22Rv1 (cell line): Measurements from ENCODE around the gene ADIPOQ.

Experiments
- ZFX ChIP-seq: fragments of 450-650 bp; IDR thresholded peaks from 2 replicates; pipeline ENCODE4 v1.6.1; 2017; ENCODE audit warnings: antibody characterized with exemption, borderline replicate concordance
- TF ChIP-seq, protein P1 (sequence below): fragments of 450-650 bp; IDR thresholded peaks from 2 replicates; pipeline ENCODE4 v1.5.1; 2017; ENCODE audit warnings: mild to moderate bottlenecking

DNA sequence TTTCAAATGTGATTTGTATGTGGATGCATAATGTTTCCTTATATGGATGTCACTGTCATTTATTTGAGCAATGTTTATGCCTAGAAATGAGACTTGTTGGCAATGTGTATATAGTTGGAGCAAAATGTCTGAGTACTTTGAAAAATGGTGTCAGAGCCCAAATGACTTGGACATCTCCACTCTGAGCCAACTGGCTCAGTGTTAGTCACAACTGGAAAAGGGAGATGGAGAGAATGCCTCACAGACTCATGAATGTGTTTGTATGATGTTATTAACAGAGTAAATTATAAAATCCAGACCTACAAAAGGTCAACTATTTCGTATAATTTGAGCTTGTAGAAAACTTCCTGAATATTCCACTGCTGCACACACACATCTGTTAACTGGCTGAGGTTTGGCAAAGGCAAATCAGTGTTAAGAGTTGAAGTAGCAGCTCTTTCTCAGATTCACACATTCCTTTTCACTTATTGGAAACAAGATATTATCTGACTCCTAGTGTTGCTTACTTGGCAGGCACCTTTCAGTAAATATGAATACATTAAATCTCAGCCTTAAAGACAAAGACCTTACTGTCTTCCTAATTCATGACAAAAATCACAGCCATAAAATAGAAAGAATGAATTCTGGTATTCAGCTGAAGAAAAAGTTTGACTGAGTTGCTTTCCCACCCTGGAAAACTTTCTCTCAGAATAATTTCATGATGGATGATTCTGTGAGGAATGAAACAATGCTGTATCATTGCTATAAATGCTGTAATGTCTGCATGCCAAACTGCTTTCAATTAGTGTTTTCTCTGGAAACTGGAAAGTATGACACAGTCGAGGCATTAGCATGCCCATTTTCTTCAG is 27.0 kb downstream of the ADIPOQ start:
- TF ChIP-seq, protein P1, sequence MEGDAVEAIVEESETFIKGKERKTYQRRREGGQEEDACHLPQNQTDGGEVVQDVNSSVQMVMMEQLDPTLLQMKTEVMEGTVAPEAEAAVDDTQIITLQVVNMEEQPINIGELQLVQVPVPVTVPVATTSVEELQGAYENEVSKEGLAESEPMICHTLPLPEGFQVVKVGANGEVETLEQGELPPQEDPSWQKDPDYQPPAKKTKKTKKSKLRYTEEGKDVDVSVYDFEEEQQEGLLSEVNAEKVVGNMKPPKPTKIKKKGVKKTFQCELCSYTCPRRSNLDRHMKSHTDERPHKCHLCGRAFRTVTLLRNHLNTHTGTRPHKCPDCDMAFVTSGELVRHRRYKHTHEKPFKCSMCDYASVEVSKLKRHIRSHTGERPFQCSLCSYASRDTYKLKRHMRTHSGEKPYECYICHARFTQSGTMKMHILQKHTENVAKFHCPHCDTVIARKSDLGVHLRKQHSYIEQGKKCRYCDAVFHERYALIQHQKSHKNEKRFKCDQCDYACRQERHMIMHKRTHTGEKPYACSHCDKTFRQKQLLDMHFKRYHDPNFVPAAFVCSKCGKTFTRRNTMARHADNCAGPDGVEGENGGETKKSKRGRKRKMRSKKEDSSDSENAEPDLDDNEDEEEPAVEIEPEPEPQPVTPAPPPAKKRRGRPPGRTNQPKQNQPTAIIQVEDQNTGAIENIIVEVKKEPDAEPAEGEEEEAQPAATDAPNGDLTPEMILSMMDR = no peak
- TF ChIP-seq ZFX = no peak
